ENCODE data around the gene CLOCK. TPM values are rescaled to one million over a fixed set of nuclear protein-coding genes. Genes with fewer than 3 reads are reported as not detected.

CLOCK gene
- total and polyA plus RNA-seq, 2 of the 13 experiments (the other 11 are each of a cell fraction or from before 2014, with no cell fraction given), result 8.8 to 13.5 TPM

DNA sequence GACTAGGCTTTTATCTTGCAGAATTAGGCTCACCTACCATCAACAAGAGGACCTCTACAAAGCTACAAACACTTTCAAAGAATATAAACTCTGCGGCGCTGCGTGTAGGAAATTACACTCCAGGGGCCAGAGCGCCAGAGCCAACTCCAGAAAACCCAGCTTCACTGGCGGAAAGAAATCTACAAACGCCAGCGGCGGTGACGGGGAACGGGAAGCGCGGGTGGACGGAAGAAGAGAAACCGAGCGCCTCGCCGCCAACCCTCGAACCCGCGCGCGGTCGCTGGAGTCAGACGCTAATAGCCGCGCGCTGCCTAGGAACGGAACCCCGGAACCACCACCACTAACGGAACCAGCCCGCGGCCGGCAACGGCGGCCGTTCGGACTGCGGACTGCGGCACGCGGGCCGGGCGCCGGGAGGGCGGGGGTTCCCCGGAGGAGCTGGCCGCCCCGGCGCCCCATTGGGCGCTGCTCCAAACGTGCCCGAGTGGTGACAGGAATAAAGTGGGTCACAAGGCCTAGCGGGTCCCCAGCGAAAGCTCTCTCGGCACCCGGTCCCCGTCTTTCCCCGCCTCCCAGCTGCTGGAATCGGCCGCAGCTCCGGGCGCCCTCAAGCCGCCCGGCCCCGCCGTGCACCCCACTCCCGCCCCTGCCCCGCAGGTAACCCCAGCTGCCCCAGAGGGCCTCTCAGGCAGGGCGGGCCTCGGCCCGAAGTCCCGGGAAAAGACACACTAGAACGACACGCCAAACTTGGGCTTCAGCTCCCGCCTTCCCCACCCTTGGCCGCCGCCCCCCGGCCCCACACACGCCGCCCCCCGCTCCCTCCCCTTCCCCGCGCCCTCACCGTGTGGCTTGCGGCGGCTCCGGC lies 836 bp downstream of the CLOCK start (continued):
- TF ChIP-seq ZSCAN12 (CRISPR knock-in tag; IDR thresholded peaks at IDR 0.05), result no peak
- no peak for TF ChIP-seq ELK4 (CRISPR knock-in tag; IDR thresholded peaks at IDR 0.05; ENCODE audit: borderline replicate concordance)
- no peak for TF ChIP-seq TERF1 (CRISPR knock-in tag; IDR thresholded peaks at IDR 0.05)
- no peak for TF ChIP-seq TP53 (CRISPR knock-in tag; conservative IDR thresholded peaks at IDR 0.05)
- peak; percentile 57; the same call in 1 of the 2 replicates for TF ChIP-seq ZNF563 (CRISPR knock-in tag; IDR thresholded peaks at IDR 0.05)
- no peak for TF ChIP-seq SAFB2 (CRISPR knock-in tag; IDR thresholded peaks at IDR 0.05; ENCODE audit: borderline replicate concordance, low read depth)
- TF ChIP-seq ZNF557 (CRISPR knock-in tag; IDR thresholded peaks at IDR 0.05), result no peak
- 0 out of 2 replicates have a peak, but pooled peaks have one; percentile 45 for TF ChIP-seq ZNF83 (CRISPR knock-in tag; IDR thresholded peaks at IDR 0.05; ENCODE audit: borderline replicate concordance)
- TF ChIP-seq ZNF788 (CRISPR knock-in tag; IDR thresholded peaks at IDR 0.05; ENCODE audit: borderline replicate concordance), result peak; percentile 58; the same call in 1 of the 2 replicates
- TF ChIP-seq, protein P1, sequence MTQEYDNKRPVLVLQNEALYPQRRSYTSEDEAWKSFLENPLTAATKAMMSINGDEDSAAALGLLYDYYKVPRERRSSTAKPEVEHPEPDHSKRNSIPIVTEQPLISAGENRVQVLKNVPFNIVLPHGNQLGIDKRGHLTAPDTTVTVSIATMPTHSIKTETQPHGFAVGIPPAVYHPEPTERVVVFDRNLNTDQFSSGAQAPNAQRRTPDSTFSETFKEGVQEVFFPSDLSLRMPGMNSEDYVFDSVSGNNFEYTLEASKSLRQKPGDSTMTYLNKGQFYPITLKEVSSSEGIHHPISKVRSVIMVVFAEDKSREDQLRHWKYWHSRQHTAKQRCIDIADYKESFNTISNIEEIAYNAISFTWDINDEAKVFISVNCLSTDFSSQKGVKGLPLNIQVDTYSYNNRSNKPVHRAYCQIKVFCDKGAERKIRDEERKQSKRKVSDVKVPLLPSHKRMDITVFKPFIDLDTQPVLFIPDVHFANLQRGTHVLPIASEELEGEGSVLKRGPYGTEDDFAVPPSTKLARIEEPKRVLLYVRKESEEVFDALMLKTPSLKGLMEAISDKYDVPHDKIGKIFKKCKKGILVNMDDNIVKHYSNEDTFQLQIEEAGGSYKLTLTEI (CRISPR knock-in tag; conservative IDR thresholded peaks at IDR 0.05), result no peak
- peak; percentile 58; the same call in 1 of the 2 replicates for TF ChIP-seq MYC (CRISPR knock-in tag; IDR thresholded peaks at IDR 0.05; ENCODE audit: borderline replicate concordance)
- no peak for TF ChIP-seq ZKSCAN5 (CRISPR knock-in tag; IDR thresholded peaks at IDR 0.05)
- peak; percentile 76 for TF ChIP-seq BHLHE40 (IDR thresholded peaks at IDR 0.05; ENCODE audit: low read length)
- TF ChIP-seq FIP1L1 (IDR thresholded peaks at IDR 0.05; ENCODE audit: borderline replicate concordance, insufficient read depth, low read depth, low read length), result no peak
- 0 out of 2 replicates have a peak, but pooled peaks have one; percentile 14 for TF ChIP-seq ZSCAN21 (CRISPR knock-in tag; IDR thresholded peaks at IDR 0.05; ENCODE audit: borderline replicate concordance)
- TF ChIP-seq RARA (CRISPR knock-in tag; IDR thresholded peaks at IDR 0.05), result peak; percentile 30; the same call in 1 of the 2 replicates
- no peak for TF ChIP-seq BRCA1 (CRISPR knock-in tag; IDR thresholded peaks at IDR 0.05)
- peak; percentile 44; the same call in 1 of the 2 replicates for TF ChIP-seq ZNF547 (CRISPR knock-in tag; IDR thresholded peaks at IDR 0.05)
- peak; percentile 60; the same call in 1 of the 2 replicates for TF ChIP-seq MTA1 (CRISPR knock-in tag; IDR thresholded peaks at IDR 0.05; ENCODE audit: borderline replicate concordance)
- TF ChIP-seq ARNTL (CRISPR knock-in tag; IDR thresholded peaks at IDR 0.05), result no peak
- TF ChIP-seq GATAD2A (CRISPR knock-in tag; IDR thresholded peaks at IDR 0.05), result peak; percentile 41; the same call in 1 of the 2 replicates
- TF ChIP-seq, protein P2, sequence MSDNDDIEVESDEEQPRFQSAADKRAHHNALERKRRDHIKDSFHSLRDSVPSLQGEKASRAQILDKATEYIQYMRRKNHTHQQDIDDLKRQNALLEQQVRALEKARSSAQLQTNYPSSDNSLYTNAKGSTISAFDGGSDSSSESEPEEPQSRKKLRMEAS (IDR thresholded peaks at IDR 0.05), result peak; percentile 82
- no peak for TF ChIP-seq ZNF460 (CRISPR knock-in tag; IDR thresholded peaks at IDR 0.05; ENCODE audit: borderline replicate concordance)
- TF ChIP-seq, protein P3, sequence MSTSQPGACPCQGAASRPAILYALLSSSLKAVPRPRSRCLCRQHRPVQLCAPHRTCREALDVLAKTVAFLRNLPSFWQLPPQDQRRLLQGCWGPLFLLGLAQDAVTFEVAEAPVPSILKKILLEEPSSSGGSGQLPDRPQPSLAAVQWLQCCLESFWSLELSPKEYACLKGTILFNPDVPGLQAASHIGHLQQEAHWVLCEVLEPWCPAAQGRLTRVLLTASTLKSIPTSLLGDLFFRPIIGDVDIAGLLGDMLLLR (CRISPR knock-in tag; IDR thresholded peaks at IDR 0.05), result no peak
- 0 out of 2 replicates have a peak, but pooled peaks have one; percentile 32 for TF ChIP-seq ZNF556 (CRISPR knock-in tag; IDR thresholded peaks at IDR 0.05; ENCODE audit: borderline replicate concordance)
